OCI-LY1 (cell line): ENCODE results near the gene SRSF2.

Source experiments
- CTCF ChIP-seq: fragments of 200-600 bp; sonication (generic), shearing (Covaris generic); IDR thresholded peaks from 2 replicates; pipeline ENCODE4 v1.5.1; 2017; ENCODE audit warnings: mild to moderate bottlenecking, antibody characterized with exemption, low read length, moderate library complexity, mixed read lengths
- EZH2 ChIP-seq: fragments of 200-600 bp; sonication (generic), shearing (Covaris generic); IDR thresholded peaks from 2 replicates; pipeline ENCODE4 v1.8.0; 2017; ENCODE audit warnings: borderline replicate concordance, mixed run types, mild to moderate bottlenecking, antibody characterized with exemption, low read length, moderate library complexity, mixed read lengths

GRCh38 chr17:76709077-76709950 lies 27.8 kb downstream of the SRSF2 start:
- no peak for TF ChIP-seq CTCF
- TF ChIP-seq EZH2: no peak
